Activated CD8-positive, alpha-beta T cell treated with anti-CD3 and anti-CD28 coated beads, Interleukin-2, amount 10 ng/mL, durations not matched to agents 7 days and 5 days (primary cell): ENCODE measurements around the gene ZC3H7B. TPM values are rescaled to one million over a fixed set of nuclear protein-coding genes. Genes with fewer than 3 reads are reported as not detected.

Source experiments
- ATAC-seq: fragments of 150-1000 bp; cut with Tn5 transposase; one replicate; pipeline ENCODE4 v1.10.0; 2021; ENCODE audit warnings: moderate library complexity
- CTCF ChIA-PET: fragments of 350-600 bp; sonication (Branson Sonifier 250); formaldehyde crosslinking; loops from one replicate; lab custom pipeline; 2021; ENCODE audit warnings: antibody characterized with exemption; lab: Charles Lee
- POLR2A ChIA-PET: fragments of 350-600 bp; sonication (Branson Sonifier 250); formaldehyde crosslinking; loops from one replicate; lab custom pipeline; 2021; ENCODE audit warnings: antibody characterized with exemption; lab: Charles Lee
- DNase-seq: peaks from one replicate; pipeline ENCODE4 v3.0.0-alpha.2; 2020
- H3K27ac Mint-ChIP-seq: one replicate; pipeline ENCODE4 v1.8.0; 2021; ENCODE audit warnings: mild to moderate bottlenecking, mixed read lengths
- H3K27me3 Mint-ChIP-seq: one replicate; pipeline ENCODE4 v1.8.0; 2021; ENCODE audit warnings: low read depth, mixed read lengths
- H3K36me3 Mint-ChIP-seq: one replicate; pipeline ENCODE4 v1.8.0; 2021; ENCODE audit warnings: low read depth, mixed read lengths
- H3K4me1 Mint-ChIP-seq: one replicate; pipeline ENCODE4 v1.8.0; 2021; ENCODE audit warnings: low read depth, mixed read lengths
- H3K4me3 Mint-ChIP-seq: one replicate; pipeline ENCODE4 v1.8.0; 2021; ENCODE audit warnings: mild to moderate bottlenecking, mixed read lengths
- H3K9me3 Mint-ChIP-seq: one replicate; pipeline ENCODE4 v1.8.0; 2022; ENCODE audit warnings: mixed read lengths; ENCODE audit not compliant: insufficient read depth
- total RNA-seq, 2 experiments: library from RNA; stranded (reverse); gene quantifications; one replicate each; pipeline ENCODE4 v1.2.3, GENCODE V29; 2021

The ZC3H7B gene
- total RNA-seq, 2 experiments from 2014 or later, result 48.4 to 50.8 TPM

GRCh38 chr22:41369424-41369745, 68.1 kb downstream of the ZC3H7B start:
- Mint-ChIP-seq H3K27ac (no peak overlapping the region), H3K36me3 (no peaks in the 10 kb centered on the region)
- CTCF ChIA-PET, result no interaction called here

GRCh38 chr22:41369837-41370236, 68.5 kb downstream of the ZC3H7B start:
- H3K9me3 Mint-ChIP-seq, result no peaks in the 10 kb centered on the region
- DNase-seq (no peak), ATAC-seq (no peak)
- no peaks in the 10 kb centered on the region for H3K36me3 Mint-ChIP-seq
- ChIA-PET POLR2A (no interaction called here), CTCF (no interaction called here)
- no peak overlapping the region for H3K4me3 Mint-ChIP-seq
- H3K4me1 Mint-ChIP-seq, result no peaks in the 10 kb centered on the region
- no peak overlapping the region for H3K27ac Mint-ChIP-seq
- H3K27me3 Mint-ChIP-seq, result peaks cover 13% of the 10 kb centered on the region

More at GRCh38 chr22:41369424-41369745, 68.1 kb downstream of the ZC3H7B start:
- Mint-ChIP-seq H3K4me1 (no peaks in the 10 kb centered on the region), H3K27me3 (peaks cover 13% of the 10 kb centered on the region), H3K4me3 (no peak overlapping the region), H3K9me3 (no peaks in the 10 kb centered on the region)
- DNase-seq, result no peak
- POLR2A ChIA-PET, result no interaction called here
- ATAC-seq, result no peak

- Mint-ChIP-seq H3K27me3 (peaks cover 6% of the 10 kb centered on the region), H3K36me3 (no peaks in the 10 kb centered on the region), H3K27ac (no peak overlapping the region), H3K4me1 (peaks cover 11% of the 10 kb centered on the region), H3K9me3 (no peaks in the 10 kb centered on the region), H3K4me3 (no peak overlapping the region)
- ChIA-PET CTCF (interaction anchor here (0.9 kb wide), 1 partner anchor 25 kb away, joined by 3 read pairs; no protein-coding TSS in a partner anchor), POLR2A (no interaction called here)
- ATAC-seq (no peak), DNase-seq (no peak)
These were observed 76.5 kb downstream of the ZC3H7B start for GRCh38 chr22:41377846-41378245.

GRCh38 chr22:41380993-41381328, 79.6 kb downstream of the ZC3H7B start:
- Mint-ChIP-seq H3K9me3 (no peaks in the 10 kb centered on the region), H3K36me3 (no peaks in the 10 kb centered on the region), H3K4me3 (peak overlapping the region; percentile 87), H3K27ac (no peak overlapping the region), H3K27me3 (peaks cover 8% of the 10 kb centered on the region), H3K4me1 (peaks cover 17% of the 10 kb centered on the region)
- no peak for ATAC-seq
- POLR2A ChIA-PET, result interaction anchor here (1.4 to 3.2 kb wide), 6 partner anchors 66 to 209 kb away, joined by 4 to 16 read pairs (median 8); partner anchors contain the start of genes ACO2, PHF5A, PMM1 and RANGAP1
- CTCF ChIA-PET, result interaction anchor here (1.1 to 2.2 kb wide), 6 partner anchors 23 to 217 kb away, joined by 3 to 12 read pairs (median 5); partner anchors contain the start of gene ZC3H7B
- no peak for DNase-seq

DNA sequence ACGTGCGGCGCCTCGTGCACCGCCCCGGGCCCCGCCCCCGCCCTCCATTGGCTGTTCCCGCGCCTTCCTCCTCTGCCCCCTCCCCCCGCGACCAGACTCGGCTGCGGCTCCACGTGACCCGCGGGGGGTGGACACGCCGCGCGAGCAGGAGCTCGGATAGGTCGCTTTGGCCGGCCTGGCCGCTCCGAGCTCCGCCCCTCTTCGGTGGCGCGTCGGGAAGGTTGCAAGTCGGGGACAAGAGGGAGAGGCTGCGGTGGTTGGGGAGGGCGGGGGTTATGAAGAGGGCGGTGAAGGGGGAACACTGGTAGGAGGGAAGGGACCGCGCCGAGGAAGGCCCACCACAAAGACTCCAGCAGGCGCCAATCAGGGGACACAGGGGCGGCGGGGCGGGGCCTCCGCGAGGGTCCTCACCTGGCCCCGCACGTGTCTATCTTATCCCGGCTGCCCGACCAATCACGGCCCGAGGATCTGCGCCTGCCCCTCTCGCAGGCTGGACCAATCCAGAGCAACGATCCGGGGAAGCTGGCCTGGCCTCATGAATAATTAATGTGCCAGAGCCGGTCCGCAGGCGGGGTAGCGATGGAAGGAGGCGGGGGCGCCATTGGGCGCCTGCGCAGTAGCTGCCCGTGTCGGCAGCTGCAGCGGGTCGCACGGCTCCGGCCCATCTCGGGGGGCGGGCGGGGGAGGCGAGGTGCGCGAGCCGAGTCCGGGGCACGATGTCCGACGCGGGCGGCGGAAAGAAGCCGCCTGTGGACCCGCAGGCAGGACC, 80.2 kb downstream of the ZC3H7B start, which contains the start of gene TEF:
TSS of gene TEF (plus strand) at position 614 of the 769 bp plus-strand sequence. CDS start at position 717, 103 bp downstream.
- Mint-ChIP-seq H3K9me3 (no peaks in the 10 kb centered on the region), H3K4me1 (peaks cover 17% of the 10 kb centered on the region), H3K36me3 (no peaks in the 10 kb centered on the region), H3K27ac (peak within 1 kb of the TSS; percentile 96), H3K4me3 (peak within 1 kb of the TSS; percentile 87), H3K27me3 (peaks cover 6% of the 10 kb centered on the region)
- ChIA-PET POLR2A (interaction anchor here (0.6 to 3.2 kb wide), 12 partner anchors 16 to 430 kb away, joined by 3 to 16 read pairs (median 4); partner anchors contain the start of genes ACO2, PHF5A, PMM1 and RANGAP1), CTCF (interaction anchor here (1.0 to 2.2 kb wide), 7 partner anchors 23 to 286 kb away, joined by 3 to 12 read pairs (median 5); partner anchors contain the start of gene ZC3H7B)
- ATAC-seq (peak; percentile 93), DNase-seq (peak; percentile 98)

DNA sequence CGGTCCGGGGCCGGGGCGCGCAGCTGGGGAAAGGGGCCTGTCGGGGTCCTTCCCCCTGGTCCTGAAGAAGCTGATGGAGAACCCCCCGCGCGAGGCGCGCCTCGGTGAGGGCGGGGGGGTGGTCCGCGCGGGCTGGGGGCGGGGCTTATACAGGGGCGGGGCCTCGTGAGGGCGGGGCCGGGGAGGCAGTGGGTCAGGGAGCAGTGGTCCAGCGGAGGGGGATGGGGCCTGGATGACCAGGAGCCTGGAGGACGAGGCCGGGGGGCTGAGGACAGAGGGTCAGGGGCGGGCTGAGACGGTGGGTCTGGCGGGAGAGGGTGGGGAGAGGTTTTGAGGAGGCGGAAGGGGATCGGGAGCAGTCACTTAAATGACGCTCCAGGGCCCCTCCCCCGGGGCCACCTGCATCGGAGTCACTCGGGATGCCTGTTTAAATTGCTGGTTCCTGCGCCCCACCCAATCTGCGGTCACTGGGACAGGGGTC, 80.8 kb downstream of the ZC3H7B start:
- ChIA-PET POLR2A (interaction anchor here (0.8 to 3.2 kb wide), 9 partner anchors 22 to 431 kb away, joined by 3 to 16 read pairs (median 4); partner anchors contain the start of genes ACO2, PHF5A, RANGAP1 and RBX1), CTCF (interaction anchor here (1.0 to 2.2 kb wide), 7 partner anchors 22 to 285 kb away, joined by 4 to 12 read pairs (median 5); partner anchors contain the start of gene ZC3H7B)
- Mint-ChIP-seq H3K27ac (peak overlapping the region; percentile 96), H3K36me3 (no peaks in the 10 kb centered on the region), H3K4me1 (peaks cover 17% of the 10 kb centered on the region), H3K9me3 (no peaks in the 10 kb centered on the region), H3K4me3 (peak overlapping the region; percentile 87), H3K27me3 (peaks cover 3% of the 10 kb centered on the region)
- ATAC-seq (peak; percentile 43), DNase-seq (peak; percentile 69)

DNA sequence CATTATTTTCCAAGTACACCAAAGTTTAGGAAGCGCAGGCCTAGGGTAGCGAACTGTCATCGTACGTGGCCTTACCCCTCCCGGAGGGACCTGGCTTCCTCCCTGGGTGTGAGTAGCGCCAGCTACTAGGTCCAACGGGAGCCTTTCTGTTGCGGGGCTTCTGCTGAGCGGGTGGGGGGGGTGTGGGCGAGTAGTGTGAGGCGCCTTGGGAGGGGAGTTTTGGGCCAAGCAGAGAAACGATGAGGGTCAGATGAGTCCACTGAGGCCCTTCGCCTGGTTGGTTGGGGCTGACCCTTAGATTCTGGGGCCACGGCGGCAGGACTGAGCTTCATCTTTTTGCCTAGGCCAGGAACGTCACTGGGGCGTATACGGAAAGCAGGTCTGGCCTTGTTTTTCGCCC, 81.3 kb downstream of the ZC3H7B start:
- H3K4me1 Mint-ChIP-seq, result peaks cover 17% of the 10 kb centered on the region
- CTCF ChIA-PET, result interaction anchor here (2.2 kb wide), 1 partner anchor 145 kb away, joined by 7 read pairs; no protein-coding TSS in a partner anchor
- no peaks in the 10 kb centered on the region for H3K36me3 Mint-ChIP-seq
- POLR2A ChIA-PET, result interaction anchor here (0.8 to 3.2 kb wide), 7 partner anchors 21 to 431 kb away, joined by 3 to 16 read pairs (median 5); partner anchors contain the start of genes ACO2, PHF5A, PMM1 and RANGAP1
- peak overlapping the region; percentile 96 for H3K27ac Mint-ChIP-seq
- peaks cover 2% of the 10 kb centered on the region for H3K27me3 Mint-ChIP-seq
- H3K9me3 Mint-ChIP-seq, result no peaks in the 10 kb centered on the region
- ATAC-seq (no peak), DNase-seq (no peak)
- peak overlapping the region; percentile 87 for H3K4me3 Mint-ChIP-seq

DNA sequence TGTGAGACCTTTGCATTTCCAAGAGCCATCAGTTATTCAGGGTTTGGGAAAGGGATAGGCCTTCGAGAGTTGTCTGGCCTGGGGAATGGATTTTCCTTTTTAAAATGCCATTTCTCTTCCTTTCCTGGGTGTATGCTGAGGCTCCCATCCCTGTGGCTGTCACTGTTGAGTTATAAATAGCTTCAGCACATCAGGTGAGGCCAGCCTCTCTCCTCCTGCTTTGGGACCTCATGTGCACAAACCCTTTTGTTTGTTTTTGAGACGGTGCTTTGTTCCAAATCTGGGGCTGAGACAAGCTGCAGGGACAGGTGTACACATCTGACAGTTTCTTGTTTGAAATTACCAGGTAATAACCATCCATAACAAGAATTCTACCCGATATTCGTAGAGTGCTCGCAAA, 81.8 kb downstream of the ZC3H7B start:
- Mint-ChIP-seq H3K4me1 (peaks cover 17% of the 10 kb centered on the region), H3K27ac (peak overlapping the region; percentile 15), H3K36me3 (no peaks in the 10 kb centered on the region), H3K9me3 (no peaks in the 10 kb centered on the region), H3K27me3 (peaks cover 2% of the 10 kb centered on the region), H3K4me3 (peak overlapping the region; percentile 87)
- CTCF ChIA-PET, result interaction anchor here (1.5 to 2.2 kb wide), 3 partner anchors 21 to 144 kb away, joined by 3 to 7 read pairs (median 6); no protein-coding TSS in a partner anchor
- POLR2A ChIA-PET, result interaction anchor here (2.1 kb wide), 1 partner anchor 207 kb away, joined by 5 read pairs; the partner anchor contains the start of gene PMM1
- no peak for DNase-seq
- ATAC-seq, result no peak

DNA sequence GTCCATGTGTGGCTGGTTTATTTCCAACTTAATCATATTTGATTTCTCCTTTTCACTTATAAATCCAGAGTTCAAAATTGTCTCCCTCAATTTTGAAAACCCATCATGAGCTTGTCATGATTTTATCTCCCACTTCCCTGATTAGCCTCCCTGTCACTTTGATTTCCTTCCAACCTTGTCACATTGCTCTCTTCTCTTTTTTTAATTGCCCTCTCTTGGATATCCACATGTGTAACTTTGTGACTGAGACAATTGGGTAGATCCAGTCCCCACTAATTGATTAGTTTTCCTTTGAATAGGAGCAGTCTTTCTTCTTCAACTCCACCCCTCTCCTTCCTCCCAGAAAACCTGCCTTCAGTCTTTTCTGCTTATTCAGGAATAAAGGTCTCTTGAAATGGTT, 82.8 kb downstream of the ZC3H7B start:
- ChIA-PET POLR2A (interaction anchor here (2.1 kb wide), 1 partner anchor 206 kb away, joined by 5 read pairs; the partner anchor contains the start of gene PMM1), CTCF (interaction anchor here (0.9 to 2.2 kb wide), 4 partner anchors 20 to 149 kb away, joined by 3 to 7 read pairs (median 4); no protein-coding TSS in a partner anchor)
- peaks cover 17% of the 10 kb centered on the region for H3K4me1 Mint-ChIP-seq
- no peaks in the 10 kb centered on the region for H3K9me3 Mint-ChIP-seq
- H3K36me3 Mint-ChIP-seq, result no peaks in the 10 kb centered on the region
- no peak for DNase-seq
- peaks cover 2% of the 10 kb centered on the region for H3K27me3 Mint-ChIP-seq
- no peak for ATAC-seq
- H3K4me3 Mint-ChIP-seq, result no peak overlapping the region
- no peak overlapping the region for H3K27ac Mint-ChIP-seq

DNA sequence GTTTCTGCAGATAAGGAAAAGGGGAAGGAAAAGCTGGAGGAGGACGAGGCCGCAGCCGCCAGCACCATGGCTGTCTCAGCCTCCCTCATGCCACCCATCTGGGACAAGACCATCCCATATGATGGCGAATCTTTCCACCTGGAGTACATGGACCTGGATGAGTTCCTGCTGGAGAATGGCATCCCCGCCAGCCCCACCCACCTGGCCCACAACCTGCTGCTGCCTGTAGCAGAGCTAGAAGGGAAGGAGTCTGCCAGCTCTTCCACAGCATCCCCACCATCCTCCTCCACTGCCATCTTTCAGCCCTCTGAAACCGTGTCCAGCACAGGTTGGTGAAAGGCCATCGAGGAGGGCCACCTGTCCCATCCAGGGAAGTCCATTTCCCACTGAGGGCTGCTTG, 86.0 kb downstream of the ZC3H7B start:
- Mint-ChIP-seq H3K4me1 (peaks cover 9% of the 10 kb centered on the region), H3K27me3 (peaks cover 2% of the 10 kb centered on the region), H3K36me3 (peaks cover 3% of the 10 kb centered on the region), H3K27ac (no peak overlapping the region), H3K9me3 (no peaks in the 10 kb centered on the region), H3K4me3 (no peak overlapping the region)
- no peak for DNase-seq
- ChIA-PET CTCF (no interaction called here), POLR2A (interaction anchor here (0.7 kb wide), 1 partner anchor 100 kb away, joined by 3 read pairs; no protein-coding TSS in a partner anchor)
- no peak for ATAC-seq

DNA sequence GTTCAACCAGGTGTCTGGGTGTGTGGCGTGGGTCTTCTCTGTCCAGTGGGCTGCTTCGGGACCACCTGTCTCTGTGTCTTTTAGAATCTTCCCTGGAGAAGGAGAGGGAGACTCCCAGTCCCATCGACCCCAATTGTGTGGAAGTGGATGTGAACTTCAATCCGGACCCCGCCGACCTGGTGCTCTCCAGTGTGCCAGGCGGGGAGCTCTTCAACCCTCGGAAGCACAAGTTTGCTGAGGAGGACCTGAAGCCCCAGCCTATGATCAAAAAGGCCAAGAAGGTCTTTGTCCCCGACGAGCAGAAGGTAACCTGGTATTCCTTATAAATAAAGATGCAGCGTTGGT, 92.7 kb downstream of the ZC3H7B start:
- Mint-ChIP-seq H3K36me3 (peaks cover 3% of the 10 kb centered on the region), H3K27me3 (no peaks in the 10 kb centered on the region), H3K27ac (no peak overlapping the region), H3K4me3 (no peak overlapping the region), H3K9me3 (no peaks in the 10 kb centered on the region), H3K4me1 (peaks cover 5% of the 10 kb centered on the region)
- CTCF ChIA-PET, result interaction anchor here (1.7 to 2.6 kb wide), 2 partner anchors 10 kb away, joined by 6 to 13 read pairs; no protein-coding TSS in a partner anchor
- POLR2A ChIA-PET, result no interaction called here
- ATAC-seq (no peak), DNase-seq (no peak)
